HCT116 (cell line): ENCODE data around the gene ACTR3C. TPM values are rescaled to one million over a fixed set of nuclear protein-coding genes. Genes with fewer than 3 reads are reported as not detected.

Source experiments
- ATAC-seq: fragments of 200-7000 bp; cut with Tn5 transposase; 2 replicates; pipeline ENCODE4 v1.9.1; 2020; ENCODE audit warnings: mild to moderate bottlenecking, moderate library complexity
- BruUV-seq: library from RNA; stranded (reverse); fragments of 400-500 nt; replicated peaks from 2 replicates; lab custom pipeline; 2021; lab: Mats Ljungman, UMichigan
- CTCF ChIA-PET: fragments of 300-600 bp; sonication (Branson Sonifier 250); formaldehyde crosslinking; loops from one replicate; lab custom pipeline; 2021; ENCODE audit warnings: antibody characterized with exemption; lab: Charles Lee
- POLR2A ChIA-PET: fragments of 300-600, 350-600 bp; sonication (Branson Sonifier 250); formaldehyde crosslinking; loops from one replicate; lab custom pipeline; 2021; ENCODE audit warnings: antibody characterized with exemption; lab: Charles Lee
- RAD21 ChIA-PET, 2 experiments: fragments of 300-600 bp; sonication (Branson Sonifier 250); formaldehyde crosslinking; loops; one replicate each; lab custom pipeline; 2023; ENCODE audit warnings: low total read pairs in 2 of 2; ENCODE audit not compliant: uncharacterized antibody in 2 of 2, unreplicated experiment in 2 of 2, low non-redundant PET in 1 of 2; lab: Charles Lee
- DNase-seq: peaks from one replicate; pipeline ENCODE4 v3.0.0-alpha.2; 2010; ENCODE audit warnings: low read depth, low spot score
- H2AFZ ChIP-seq: fragments of 200-600 bp; shearing (Covaris generic), sonication (generic); 2 replicates; pipeline ENCODE4 v1.6.1; 2017; ENCODE audit warnings: low read depth, mixed run types, mixed read lengths, antibody characterized with exemption, low read length; ENCODE audit not compliant: poor library complexity, severe bottlenecking
- H3K27ac ChIP-seq: 2 replicates; pipeline ENCODE4 v1.5.1; 2012; ENCODE audit warnings: low read depth, low read length
- H3K27me3 ChIP-seq: fragments of 200-600 bp; sonication (generic); 2 replicates; pipeline ENCODE4 v1.6.1; 2016; ENCODE audit warnings: mixed run types, low read length, mixed read lengths; ENCODE audit not compliant: insufficient read depth
- H3K36me3 ChIP-seq, 2 experiments: fragments of 200-500 bp in 1 of 2; fragments of 200-600 bp in 1 of 2; sonication (Bioruptor generic) in 1 of 2; sonication (generic) in 1 of 2; 2 replicates each; pipeline versions ENCODE4 v1.5.1 to v1.6.1; 2014 to 2016; ENCODE audit warnings: low read length in 2 of 2, inconsistent platforms in 1 of 2, mixed read lengths in 1 of 2, mixed run types in 1 of 2; ENCODE audit not compliant: insufficient read depth in 2 of 2, control insufficient read depth in 1 of 2
- H3K4me1 ChIP-seq, 2 experiments: fragments of 200-600 bp in 1 of 2; sonication (generic) in 1 of 2; 2 replicates each; pipeline versions ENCODE4 v1.5.1 to v1.6.1; 2012 to 2017; ENCODE audit warnings: low read length in 2 of 2, inconsistent platforms in 1 of 2, mild to moderate bottlenecking in 1 of 2, mixed read lengths in 1 of 2, mixed run types in 1 of 2, moderate library complexity in 1 of 2; ENCODE audit not compliant: insufficient read depth in 2 of 2, control insufficient read depth in 1 of 2
- H3K4me2 ChIP-seq: fragments of 200-600 bp; sonication (generic); 2 replicates; pipeline ENCODE4 v1.6.1; 2017; ENCODE audit warnings: mixed run types, low read length, mixed read lengths
- H3K4me3 ChIP-seq, 2 experiments: fragments of 200-600 bp in 1 of 2; sonication (generic) in 1 of 2; replicated peaks in 1 of 2; 2 replicates each; pipeline ENCODE4 v1.5.1; 2011 to 2016; ENCODE audit warnings: low read length in 2 of 2, control low read depth in 1 of 2, low read depth in 1 of 2, mild to moderate bottlenecking in 1 of 2, mixed read lengths in 1 of 2, mixed run types in 1 of 2
- H3K79me2 ChIP-seq: fragments of 200-600 bp; sonication (generic); 2 replicates; pipeline ENCODE4 v1.6.1; 2017; ENCODE audit warnings: mild to moderate bottlenecking, mixed run types, low read length, moderate library complexity, mixed read lengths; ENCODE audit not compliant: insufficient read depth
- H3K9ac ChIP-seq: fragments of 200-600 bp; sonication (generic); 2 replicates; pipeline ENCODE4 v1.6.1; 2016; ENCODE audit warnings: low read length, mixed read lengths
- H3K9me2 ChIP-seq: fragments of 200-600 bp; sonication (generic), shearing (Covaris generic); 2 replicates; pipeline ENCODE4 v1.6.1; 2017; ENCODE audit warnings: mixed run types, mild to moderate bottlenecking, moderate library complexity; ENCODE audit not compliant: insufficient read depth
- H3K9me3 ChIP-seq, 2 experiments: fragments of 200-500 bp in 1 of 2; fragments of 200-600 bp in 1 of 2; sonication (Bioruptor generic) in 1 of 2; sonication (generic) in 1 of 2; 2 replicates each; pipeline ENCODE4 v1.6.1; 2014 to 2017; ENCODE audit warnings: low read length in 2 of 2, mixed read lengths in 2 of 2, inconsistent platforms in 1 of 2, low read depth in 1 of 2, mild to moderate bottlenecking in 1 of 2, mixed run types in 1 of 2, moderate library complexity in 1 of 2; ENCODE audit not compliant: control insufficient read depth in 1 of 2, insufficient read depth in 1 of 2
- H4K20me1 ChIP-seq: fragments of 200-600 bp; sonication (generic), shearing (Covaris generic); 2 replicates; pipeline ENCODE4 v1.6.1; 2017; ENCODE audit warnings: mixed run types, mild to moderate bottlenecking, moderate library complexity; ENCODE audit not compliant: insufficient read depth
- POLR2A ChIP-seq: IDR thresholded peaks from 2 replicates; pipeline ENCODE4 v1.7.0; 2011; ENCODE audit warnings: borderline replicate concordance; ENCODE audit not compliant: insufficient read depth, insufficient read length; ENCODE audit errors: extremely low read depth
- POLR2AphosphoS5 ChIP-seq: IDR thresholded peaks from 2 replicates; pipeline ENCODE4 v1.6.1; 2011; ENCODE audit warnings: mild to moderate bottlenecking, low read depth, low read length, moderate library complexity
- TCF7L2 ChIP-seq: IDR thresholded peaks from 2 replicates; pipeline ENCODE4 v1.7.0; 2011; ENCODE audit warnings: borderline replicate concordance, inconsistent platforms; ENCODE audit not compliant: insufficient read depth, insufficient read length; ENCODE audit errors: extremely low read depth
- ZFX ChIP-seq: fragments of 450-650 bp; IDR thresholded peaks from 2 replicates; pipeline ENCODE4 v1.6.1; 2017
- intact Hi-C: fragments of 100-400 bp; cut with micrococcal nuclease; formaldehyde crosslinking; loops from 2 replicates; pipeline ENCODE4 v1.10.0; 2022
- total RNA-seq: library from RNA; stranded (reverse); gene quantifications from one replicate; pipeline ENCODE4 v1.2.1, GENCODE V29; 2021; ENCODE audit not compliant: unreplicated experiment
- TF ChIP-seq, protein P1 (sequence below), 3 experiments: fragments of 200-600 bp in 1 of 3; sonication (generic) in 1 of 3; IDR thresholded peaks in 2 of 3; conservative IDR thresholded peaks in 1 of 3; 2 replicates each; pipeline ENCODE4 v1.5.1; 2012 to 2017; ENCODE audit warnings: low read depth in 2 of 3, low read length in 2 of 3, antibody characterized with exemption in 1 of 3, borderline replicate concordance in 1 of 3, control low read depth in 1 of 3, mild to moderate bottlenecking in 1 of 3, mixed read lengths in 1 of 3, mixed run types in 1 of 3, moderate library complexity in 1 of 3; ENCODE audit not compliant: insufficient read depth in 1 of 3
- TF ChIP-seq, protein P2 (sequence below): IDR thresholded peaks from 2 replicates; pipeline ENCODE4 v1.6.1; 2012

The ACTR3C gene
- total RNA-seq, 1 experiment from 2014 or later, result 2.0 TPM

DNA sequence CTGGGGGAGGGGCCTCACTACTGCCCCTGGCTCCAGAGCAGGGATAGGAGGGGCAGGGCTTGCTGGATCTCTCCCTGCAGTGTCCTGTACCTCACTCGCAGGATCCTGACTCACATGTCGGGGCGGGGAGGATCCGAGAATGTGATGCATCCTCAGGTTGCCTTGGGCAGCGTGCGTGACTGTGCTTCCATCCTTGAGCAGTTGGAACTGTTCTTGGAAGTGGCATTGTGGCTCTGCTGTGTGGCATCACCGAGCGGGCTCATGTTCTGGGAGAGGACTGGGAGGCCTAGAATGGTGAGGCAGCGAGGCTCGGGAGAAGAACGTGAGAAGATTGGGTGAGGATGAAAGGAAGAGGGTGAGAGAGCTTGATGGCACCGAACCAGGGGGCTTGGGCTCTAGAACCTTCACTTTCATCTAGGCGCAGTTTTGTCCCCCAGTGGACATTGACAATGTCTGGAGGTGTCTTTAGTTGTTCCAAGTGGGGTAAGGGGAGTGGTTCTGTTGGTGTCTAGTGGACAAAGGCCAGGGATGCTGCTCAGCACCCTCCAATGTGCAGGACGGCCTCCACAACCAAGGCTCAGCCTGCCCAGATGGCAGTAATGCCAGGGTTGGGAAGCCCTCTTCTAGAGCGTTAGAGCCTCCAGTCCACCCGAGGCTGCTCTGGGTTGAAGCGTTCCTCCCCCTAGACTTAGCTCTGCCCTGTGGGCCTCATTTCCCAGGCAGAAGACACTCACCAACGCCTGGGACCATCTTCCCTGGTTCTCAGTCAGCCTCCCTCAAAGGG lies 9.7 kb upstream of the ACTR3C start (continued):
- TF ChIP-seq, protein P1, sequence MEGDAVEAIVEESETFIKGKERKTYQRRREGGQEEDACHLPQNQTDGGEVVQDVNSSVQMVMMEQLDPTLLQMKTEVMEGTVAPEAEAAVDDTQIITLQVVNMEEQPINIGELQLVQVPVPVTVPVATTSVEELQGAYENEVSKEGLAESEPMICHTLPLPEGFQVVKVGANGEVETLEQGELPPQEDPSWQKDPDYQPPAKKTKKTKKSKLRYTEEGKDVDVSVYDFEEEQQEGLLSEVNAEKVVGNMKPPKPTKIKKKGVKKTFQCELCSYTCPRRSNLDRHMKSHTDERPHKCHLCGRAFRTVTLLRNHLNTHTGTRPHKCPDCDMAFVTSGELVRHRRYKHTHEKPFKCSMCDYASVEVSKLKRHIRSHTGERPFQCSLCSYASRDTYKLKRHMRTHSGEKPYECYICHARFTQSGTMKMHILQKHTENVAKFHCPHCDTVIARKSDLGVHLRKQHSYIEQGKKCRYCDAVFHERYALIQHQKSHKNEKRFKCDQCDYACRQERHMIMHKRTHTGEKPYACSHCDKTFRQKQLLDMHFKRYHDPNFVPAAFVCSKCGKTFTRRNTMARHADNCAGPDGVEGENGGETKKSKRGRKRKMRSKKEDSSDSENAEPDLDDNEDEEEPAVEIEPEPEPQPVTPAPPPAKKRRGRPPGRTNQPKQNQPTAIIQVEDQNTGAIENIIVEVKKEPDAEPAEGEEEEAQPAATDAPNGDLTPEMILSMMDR (IDR thresholded peaks at IDR 0.05 in 2 of 3, conservative IDR thresholded peaks at IDR 0.05 in 1 of 3; ENCODE audit: borderline replicate concordance in 1 of 3, insufficient read depth in 1 of 3, low read depth in 2 of 3, low read length in 2 of 3), result no peak

DNA sequence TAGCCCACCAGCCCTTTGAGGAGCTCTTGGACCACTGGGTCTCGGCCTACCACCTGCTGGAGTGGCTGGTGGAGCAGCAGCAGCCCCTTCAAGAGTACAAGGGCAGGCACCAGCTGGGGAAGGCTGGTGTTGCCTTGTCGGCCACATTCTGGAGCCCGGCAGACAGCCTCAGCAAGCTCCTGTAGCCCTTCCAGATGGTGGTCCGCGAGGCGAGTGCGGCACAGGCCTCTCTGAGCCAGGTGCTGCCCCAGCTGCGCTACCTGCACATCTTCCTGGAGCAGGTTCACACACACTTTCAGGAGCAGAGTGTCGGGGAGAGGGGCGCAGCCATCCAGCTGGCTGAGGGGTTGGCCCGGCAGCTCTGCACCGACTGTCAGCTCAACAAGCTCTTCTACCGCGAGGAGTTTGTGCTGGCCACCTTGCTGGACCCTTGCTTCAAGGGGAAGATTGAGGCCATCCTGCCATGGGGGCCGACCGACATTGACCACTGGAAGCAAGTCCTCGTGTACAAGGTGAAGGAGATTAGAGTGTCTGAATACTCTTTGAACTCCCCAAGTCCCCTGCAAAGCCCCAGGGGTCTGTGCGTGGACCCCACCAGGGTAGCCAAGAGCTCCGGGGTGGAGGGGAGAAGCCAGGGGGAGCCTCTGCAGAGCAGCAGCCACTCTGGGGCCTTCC lies 7.0 kb upstream of the ACTR3C start:
- no peak for ATAC-seq
- POLR2A ChIA-PET, result no interaction called here

More for the DNA sequence above, 7.0 kb upstream of the ACTR3C start:
- H2AFZ ChIP-seq, result no peak overlapping the region
- no peaks in the 10 kb centered on the region for H3K27me3 ChIP-seq
- H3K36me3 ChIP-seq, result peaks cover 0 to 3% of the 10 kb centered on the region in 2 experiments; a peak in 1 of 4 replicates
- no peaks in the 10 kb centered on the region for H3K9me3 ChIP-seq
- no peak overlapping the region for H3K27ac ChIP-seq
- no peaks in the 10 kb centered on the region for H3K79me2 ChIP-seq
- TF ChIP-seq TCF7L2, result no peak
- TF ChIP-seq POLR2AphosphoS5, result no peak
- TF ChIP-seq POLR2A, result no peak
- TF ChIP-seq, protein P2, sequence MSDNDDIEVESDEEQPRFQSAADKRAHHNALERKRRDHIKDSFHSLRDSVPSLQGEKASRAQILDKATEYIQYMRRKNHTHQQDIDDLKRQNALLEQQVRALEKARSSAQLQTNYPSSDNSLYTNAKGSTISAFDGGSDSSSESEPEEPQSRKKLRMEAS, result no peak
- no peak for TF ChIP-seq ZFX
- no peaks in the 10 kb centered on the region for H3K9me2 ChIP-seq
- H4K20me1 ChIP-seq, result no peaks in the 10 kb centered on the region
- DNase-seq, result no peak
- BruUV-seq, result no TSS peak
- H3K4me1 ChIP-seq, result no peaks in the 10 kb centered on the region
- H3K9ac ChIP-seq, result no peak overlapping the region
- no peak overlapping the region for H3K4me2 ChIP-seq
- ChIA-PET RAD21 (no interaction called here), CTCF (no interaction called here)
- H3K4me3 ChIP-seq, result no peak overlapping the region
- intact Hi-C loops, result no loop called here
